DMS79 treated with DMSO at 0.1 percent for 48 hours (cell line): ENCODE data around the gene RANBP1.

Experiments used
- DNase-seq: peaks from one replicate; lab custom pipeline; 2025; lab: John Stamatoyannopoulos, UW

Gene RANBP1

GRCh38 chr22:20138417-20138738 lies 22.5 kb downstream of the RANBP1 start:
- DNase-seq, result no peak

DNA sequence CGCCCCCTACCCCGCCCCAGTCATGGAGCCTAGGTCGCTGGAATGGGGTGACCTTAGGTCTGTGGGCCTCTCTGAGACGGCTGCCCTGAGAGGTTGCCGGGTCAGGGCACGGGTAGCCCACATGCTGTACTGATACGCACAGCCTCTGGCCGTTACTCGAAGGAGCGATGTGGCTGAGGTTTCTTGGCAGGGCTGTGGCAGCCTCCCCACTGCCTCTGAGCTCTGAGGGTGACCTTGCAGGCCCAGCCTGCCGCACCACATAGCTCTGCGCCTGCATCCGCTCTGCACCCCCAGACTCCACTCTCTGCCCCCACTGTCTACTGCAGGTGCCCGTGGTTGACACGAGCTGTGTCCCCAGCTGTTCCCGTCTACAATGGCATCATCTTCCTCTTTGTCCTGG lies 23.0 kb downstream of the RANBP1 start:
- no peak for DNase-seq

GRCh38 chr22:20139391-20140106 lies 23.6 kb downstream of the RANBP1 start:
- DNase-seq, result no peak

DNA sequence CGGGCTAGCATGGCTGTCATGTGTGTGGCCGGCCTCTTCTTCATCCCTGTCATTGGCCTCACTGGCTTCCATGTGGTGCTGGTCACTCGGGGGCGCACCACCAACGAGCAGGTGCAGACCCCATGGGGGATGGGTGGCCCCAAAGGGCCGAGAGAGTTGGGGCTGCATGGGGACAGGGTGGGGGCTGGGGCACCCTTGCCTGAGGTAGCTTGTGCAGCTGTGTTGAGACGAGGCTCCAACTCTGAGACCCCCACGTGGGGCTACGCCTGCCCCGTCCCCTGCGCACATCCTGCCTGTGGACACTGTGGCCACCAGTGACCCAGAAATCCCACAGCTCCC lies 24.2 kb downstream of the RANBP1 start:
- DNase-seq, result no peak

- DNase-seq, result no peak
These were observed 24.6 kb downstream of the RANBP1 start for GRCh38 chr22:20140521-20140964.

DNA sequence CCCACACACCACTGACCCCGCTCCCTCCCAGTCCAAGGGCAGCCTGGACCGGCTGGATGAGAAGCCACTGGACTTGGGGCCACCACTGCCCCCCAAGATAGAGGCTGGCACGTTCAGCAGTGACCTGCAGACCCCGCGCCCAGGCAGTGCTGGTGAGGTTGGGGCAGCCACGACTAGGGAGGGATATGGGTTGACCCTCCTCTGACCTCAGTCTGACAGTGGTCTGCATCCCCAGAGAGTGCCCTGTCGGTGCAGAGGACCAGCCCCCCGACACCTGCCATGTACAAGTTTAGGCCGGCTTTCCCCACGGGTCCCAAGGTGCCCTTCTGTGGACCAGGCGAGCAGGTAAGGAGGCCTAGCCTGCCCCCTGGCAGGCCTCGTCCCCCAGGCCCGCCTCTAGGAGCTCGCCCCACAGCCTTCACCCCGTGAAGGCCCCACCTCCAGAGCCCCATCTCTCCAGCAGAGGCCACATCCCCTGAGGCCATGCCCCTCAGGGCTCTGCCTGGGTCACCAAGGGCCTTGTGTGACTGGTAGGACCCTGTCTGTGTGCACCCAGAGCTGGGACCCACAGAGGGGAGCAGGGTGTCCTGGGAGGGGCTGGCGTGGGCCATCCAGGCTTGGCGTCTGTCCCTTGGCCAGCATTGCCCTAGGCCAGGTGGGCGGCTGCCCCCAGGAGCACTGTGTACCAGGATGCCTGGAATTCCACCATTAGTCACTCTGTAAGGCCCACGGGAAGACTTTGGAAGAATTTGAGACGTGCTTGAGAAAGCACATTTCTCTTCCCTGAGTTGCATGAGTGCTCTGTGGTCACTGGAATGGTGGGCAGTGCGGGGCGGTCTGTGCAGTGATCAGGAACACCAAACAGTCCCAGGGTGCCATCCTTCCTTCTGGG lies 25.5 kb downstream of the RANBP1 start:
- no peak for DNase-seq

DNA sequence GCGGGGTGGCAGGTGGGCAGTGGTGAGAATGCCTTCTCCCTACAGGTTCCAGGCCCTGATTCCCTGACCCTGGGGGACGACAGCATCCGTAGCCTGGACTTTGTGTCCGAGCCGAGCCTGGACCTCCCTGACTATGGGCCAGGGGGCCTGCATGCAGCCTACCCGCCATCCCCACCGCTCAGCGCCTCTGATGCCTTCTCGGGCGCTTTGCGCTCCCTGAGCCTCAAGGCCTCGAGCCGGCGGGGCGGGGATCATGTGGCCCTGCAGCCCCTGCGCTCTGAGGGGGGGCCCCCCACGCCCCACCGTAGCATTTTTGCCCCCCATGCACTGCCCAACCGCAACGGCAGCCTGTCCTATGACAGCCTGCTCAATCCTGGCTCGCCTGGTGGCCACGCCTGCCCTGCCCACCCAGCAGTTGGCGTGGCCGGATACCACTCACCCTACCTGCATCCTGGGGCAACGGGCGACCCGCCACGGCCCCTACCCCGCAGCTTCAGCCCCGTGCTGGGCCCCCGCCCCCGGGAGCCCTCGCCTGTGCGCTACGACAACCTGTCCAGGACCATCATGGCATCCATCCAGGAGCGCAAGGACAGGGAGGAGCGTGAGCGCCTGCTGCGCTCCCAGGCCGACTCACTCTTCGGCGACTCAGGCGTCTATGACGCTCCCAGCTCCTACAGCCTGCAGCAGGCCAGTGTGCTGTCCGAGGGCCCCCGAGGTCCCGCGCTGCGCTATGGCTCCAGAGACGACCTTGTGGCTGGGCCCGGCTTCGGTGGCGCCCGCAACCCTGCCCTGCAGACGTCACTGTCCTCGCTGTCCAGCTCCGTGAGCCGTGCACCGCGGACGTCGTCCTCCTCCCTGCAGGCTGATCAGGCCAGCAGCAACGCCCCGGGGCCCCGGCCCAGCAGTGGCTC lies 27.1 kb downstream of the RANBP1 start:
- DNase-seq, result no peak

- DNase-seq, result no peak
These were observed 28.2 kb downstream of the RANBP1 start for GRCh38 chr22:20143883-20144665.

DNA sequence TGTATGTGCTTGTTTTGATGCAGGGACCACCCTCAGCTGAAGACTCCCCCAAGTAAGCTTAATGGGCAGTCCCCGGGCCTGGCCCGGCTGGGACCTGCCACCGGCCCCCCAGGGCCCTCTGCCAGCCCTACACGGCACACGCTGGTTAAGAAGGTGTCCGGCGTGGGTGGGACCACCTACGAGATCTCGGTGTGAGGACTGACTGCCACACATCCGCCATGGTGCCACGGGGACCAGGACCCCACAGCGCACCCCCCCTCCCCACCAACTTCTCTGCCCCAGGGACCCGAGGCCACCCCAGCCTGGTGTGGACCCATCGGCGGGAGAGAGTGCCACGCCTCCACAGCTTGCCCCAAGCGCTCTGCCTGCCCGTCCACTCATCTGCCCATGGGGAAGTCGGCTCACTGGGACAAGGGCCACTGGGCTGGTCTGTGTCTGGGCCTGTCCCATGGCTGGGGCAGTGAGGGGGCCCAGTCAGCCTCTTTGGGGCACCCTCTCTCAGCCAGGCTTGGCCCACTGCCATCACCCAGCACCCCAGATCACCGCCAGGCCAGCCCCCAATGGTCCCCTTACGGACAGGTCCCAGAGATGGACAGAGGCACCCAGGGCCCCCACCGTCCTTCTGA lies 29.4 kb downstream of the RANBP1 start:
- DNase-seq, result no peak

- DNase-seq, result no peak
These were observed 29.9 kb downstream of the RANBP1 start for GRCh38 chr22:20145832-20146223.

GRCh38 chr22:20146777-20147176 lies 30.9 kb downstream of the RANBP1 start:
- no peak for DNase-seq

DNA sequence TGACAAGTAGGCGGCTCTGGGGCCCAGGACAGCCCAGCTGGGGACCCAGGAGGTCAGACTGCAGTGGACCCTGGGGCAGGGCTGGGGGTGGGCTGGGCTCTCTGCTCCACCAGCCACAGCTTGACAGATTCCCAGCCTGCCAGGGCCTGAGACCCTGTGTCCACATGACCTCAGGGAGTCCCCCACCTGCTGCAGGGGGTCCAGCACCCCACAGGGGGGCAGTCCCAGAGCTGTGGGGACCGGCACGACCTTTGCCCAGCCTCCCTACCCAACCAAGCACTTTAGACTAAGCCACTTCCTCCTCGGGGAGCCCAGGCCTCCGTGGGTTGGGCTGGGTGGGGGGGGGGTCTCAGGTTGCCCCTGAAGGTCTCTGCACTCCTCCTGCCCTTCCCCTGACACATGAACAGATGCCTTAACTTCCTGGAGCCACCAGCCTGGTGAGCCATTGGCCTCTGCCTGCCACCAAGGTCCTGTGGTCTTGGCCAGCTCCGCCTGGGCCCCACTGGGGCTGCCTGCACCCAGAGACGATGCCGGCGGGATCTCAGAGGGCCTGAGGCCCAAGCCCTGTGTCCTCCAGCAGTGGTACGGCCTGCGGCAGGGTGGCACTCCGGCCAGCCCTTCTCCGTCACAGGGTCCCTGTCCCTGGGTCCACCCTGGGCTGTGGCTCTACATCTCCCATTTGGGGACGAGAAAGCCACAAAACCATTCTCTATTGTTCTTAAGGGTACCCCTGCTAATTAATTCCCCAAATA lies 31.5 kb downstream of the RANBP1 start:
- no peak for DNase-seq

- DNase-seq, result no peak
These were observed 32.5 kb downstream of the RANBP1 start for GRCh38 chr22:20148414-20148813.

GRCh38 chr22:20149257-20150250 lies 33.6 kb downstream of the RANBP1 start:
- DNase-seq, result no peak

DNA sequence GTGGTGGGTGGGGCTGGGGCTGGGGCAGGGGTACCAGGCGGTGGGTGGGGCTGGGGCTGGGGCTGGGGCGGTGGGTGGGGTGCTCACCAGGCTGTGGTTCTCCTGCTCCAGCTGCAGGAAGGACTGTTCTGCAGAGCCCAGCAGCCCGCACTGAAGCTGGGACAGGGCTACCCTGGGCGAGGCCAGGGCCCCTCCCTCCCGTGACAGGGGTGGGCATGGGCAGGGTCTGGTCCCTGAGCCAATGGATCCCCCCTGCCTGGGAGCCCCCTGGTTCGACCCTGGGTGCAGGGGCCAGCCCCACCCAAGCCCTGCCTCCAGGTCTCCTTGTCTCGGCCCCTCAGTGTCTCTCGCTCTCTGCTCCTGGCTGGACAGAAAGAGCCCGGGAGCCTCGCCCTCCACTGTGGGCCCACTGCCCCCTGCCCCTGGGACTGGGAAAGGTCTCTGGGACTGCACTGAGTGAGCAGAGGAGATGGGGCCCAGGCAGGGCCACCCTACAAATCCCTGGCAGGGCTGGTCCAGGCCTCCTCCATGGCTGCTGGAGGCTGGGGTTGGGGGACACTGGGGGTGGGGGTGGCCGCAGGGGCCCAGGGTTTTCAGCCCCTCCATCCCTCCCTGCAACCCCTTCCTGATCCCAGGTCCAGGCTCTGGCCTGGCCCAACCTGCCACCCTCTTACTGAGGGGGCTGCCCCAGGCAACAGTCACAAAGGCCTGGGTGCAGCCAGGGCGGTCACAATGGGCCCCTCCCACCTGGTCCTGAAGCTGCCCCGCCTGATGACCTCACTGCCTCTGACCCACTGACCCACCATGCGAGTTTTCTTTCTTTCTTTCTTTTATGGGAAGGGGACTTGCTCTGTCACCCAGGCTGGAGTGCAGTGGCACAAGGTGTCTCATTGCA lies 34.7 kb downstream of the RANBP1 start, which contains the start of gene CCDC188:
CCDC188 (minus strand) TSS at position 675 of the 895 bp plus-strand sequence; CDS start at position 606, 69 bp downstream.
- DNase-seq, result no peak

GRCh38 chr22:20151276-20151588 lies 35.3 kb downstream of the RANBP1 start:
- DNase-seq, result no peak

DNA sequence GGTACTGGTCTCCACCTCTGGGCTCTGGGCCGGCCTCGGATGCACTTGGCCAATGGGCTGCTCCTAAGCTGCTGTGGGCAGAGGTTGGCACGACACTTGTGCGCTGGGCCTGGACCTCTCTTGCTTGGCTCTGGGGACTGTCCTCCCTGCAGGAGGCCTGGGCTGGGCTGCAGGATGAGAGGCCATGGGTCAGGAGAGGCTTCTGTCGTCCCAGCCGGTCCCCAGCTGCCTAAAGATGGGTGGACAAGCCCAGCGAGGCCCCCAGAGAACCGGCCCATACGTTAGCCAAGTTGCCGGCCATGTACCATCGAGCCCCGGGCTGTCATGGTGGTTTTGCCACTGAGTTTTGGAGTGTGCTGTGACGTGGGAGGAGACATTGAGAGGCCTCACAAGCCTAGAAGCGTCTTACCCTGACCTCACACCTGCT lies 36.6 kb downstream of the RANBP1 start:
- DNase-seq, result no peak

- DNase-seq, result no peak
These were observed 38.0 kb downstream of the RANBP1 start for GRCh38 chr22:20153945-20154344.
